Brain microvascular endothelial cell (primary cell): ENCODE measurements around the gene MEIKIN.

Experiments used
- DNase-seq: peaks from one replicate; pipeline ENCODE4 v3.0.0-alpha.2; 2020
- H3K27ac ChIP-seq: fragments of 250-450 bp; sonication (Bioruptor Pico); 2 replicates; pipeline ENCODE4 v1.5.1; 2020; ENCODE audit warnings: mild to moderate bottlenecking, moderate library complexity
- H3K27me3 ChIP-seq: fragments of 250-450 bp; sonication (Bioruptor Pico); replicated peaks from 2 replicates; pipeline ENCODE4 v1.5.1; 2020; ENCODE audit warnings: mild to moderate bottlenecking
- H3K36me3 ChIP-seq: fragments of 250-450 bp; sonication (Bioruptor Pico); replicated peaks from 2 replicates; pipeline ENCODE4 v1.5.1; 2020; ENCODE audit warnings: mild to moderate bottlenecking
- H3K4me3 ChIP-seq: 2 replicates; pipeline ENCODE4 v1.5.1; 2011; ENCODE audit warnings: low read depth, mild to moderate bottlenecking, control low read depth, low read length, moderate library complexity
- in situ Hi-C: cut with HindIII; loops from 2 replicates; pipeline ENCODE4 v1.10.0; 2017; ENCODE audit warnings: low sequenced_read_pairs, low pct_ligation_motif_present
- TF ChIP-seq, protein P1 (sequence below): IDR thresholded peaks from 2 replicates; pipeline ENCODE4 v1.5.1; 2011; ENCODE audit warnings: low read depth, mild to moderate bottlenecking, moderate library complexity, low read length, control low read depth, inconsistent platforms; ENCODE audit errors: missing control alignments

Gene MEIKIN

GRCh38 chr5:131968396-131968954 is 23.0 kb upstream of the MEIKIN start:
- DNase-seq: no peak
- H3K4me3 ChIP-seq: no peak overlapping the region
- no peaks in the 10 kb centered on the region for H3K36me3 ChIP-seq
- H3K27ac ChIP-seq: no peak overlapping the region
- H3K27me3 ChIP-seq: no peaks in the 10 kb centered on the region
- TF ChIP-seq, protein P1, sequence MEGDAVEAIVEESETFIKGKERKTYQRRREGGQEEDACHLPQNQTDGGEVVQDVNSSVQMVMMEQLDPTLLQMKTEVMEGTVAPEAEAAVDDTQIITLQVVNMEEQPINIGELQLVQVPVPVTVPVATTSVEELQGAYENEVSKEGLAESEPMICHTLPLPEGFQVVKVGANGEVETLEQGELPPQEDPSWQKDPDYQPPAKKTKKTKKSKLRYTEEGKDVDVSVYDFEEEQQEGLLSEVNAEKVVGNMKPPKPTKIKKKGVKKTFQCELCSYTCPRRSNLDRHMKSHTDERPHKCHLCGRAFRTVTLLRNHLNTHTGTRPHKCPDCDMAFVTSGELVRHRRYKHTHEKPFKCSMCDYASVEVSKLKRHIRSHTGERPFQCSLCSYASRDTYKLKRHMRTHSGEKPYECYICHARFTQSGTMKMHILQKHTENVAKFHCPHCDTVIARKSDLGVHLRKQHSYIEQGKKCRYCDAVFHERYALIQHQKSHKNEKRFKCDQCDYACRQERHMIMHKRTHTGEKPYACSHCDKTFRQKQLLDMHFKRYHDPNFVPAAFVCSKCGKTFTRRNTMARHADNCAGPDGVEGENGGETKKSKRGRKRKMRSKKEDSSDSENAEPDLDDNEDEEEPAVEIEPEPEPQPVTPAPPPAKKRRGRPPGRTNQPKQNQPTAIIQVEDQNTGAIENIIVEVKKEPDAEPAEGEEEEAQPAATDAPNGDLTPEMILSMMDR: no peak
- in situ Hi-C loops: no loop called here

DNA sequence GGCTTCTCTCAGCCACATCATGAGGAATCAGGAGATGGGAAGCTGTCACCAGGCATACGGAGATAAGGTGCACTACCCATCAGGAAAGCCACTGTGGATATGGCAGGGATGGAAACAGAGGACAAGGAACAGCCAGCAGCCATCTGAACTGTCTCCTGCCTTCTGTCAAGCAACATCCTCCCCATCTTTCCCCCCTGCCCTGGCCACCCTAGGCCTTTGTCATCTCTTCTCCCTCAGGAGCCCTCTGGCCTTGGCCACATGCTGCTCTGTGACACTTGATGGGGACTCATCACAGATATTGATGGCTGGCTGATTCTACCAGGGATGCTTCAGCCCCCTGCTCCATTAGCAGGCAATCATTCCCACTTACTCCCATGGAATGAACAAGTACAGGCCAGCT is 21.1 kb upstream of the MEIKIN start:
- Histone ChIP-seq H3K27ac (no peak overlapping the region), H3K36me3 (no peaks in the 10 kb centered on the region), H3K27me3 (no peaks in the 10 kb centered on the region), H3K4me3 (no peak overlapping the region)
- in situ Hi-C loops: no loop called here
- TF ChIP-seq, protein P1: no peak
- no peak for DNase-seq

- H3K27ac ChIP-seq: no peak overlapping the region
- DNase-seq: no peak
- no peak overlapping the region for H3K4me3 ChIP-seq
- H3K27me3 ChIP-seq: no peaks in the 10 kb centered on the region
- TF ChIP-seq, protein P1: no peak
- no peaks in the 10 kb centered on the region for H3K36me3 ChIP-seq
- in situ Hi-C loops: no loop called here
Measured at GRCh38 chr5:131965826-131966415, 20.5 kb upstream of the MEIKIN start.

- Histone ChIP-seq H3K27ac (no peak overlapping the region), H3K27me3 (no peaks in the 10 kb centered on the region), H3K4me3 (no peak overlapping the region), H3K36me3 (no peaks in the 10 kb centered on the region)
- in situ Hi-C loops: no loop called here
- TF ChIP-seq, protein P1: no peak
- DNase-seq: no peak
Measured at GRCh38 chr5:131959906-131960305, 14.4 kb upstream of the MEIKIN start.

GRCh38 chr5:131959136-131959535 is 13.7 kb upstream of the MEIKIN start:
- Histone ChIP-seq H3K27me3 (no peaks in the 10 kb centered on the region), H3K36me3 (no peaks in the 10 kb centered on the region), H3K27ac (no peak overlapping the region), H3K4me3 (no peak overlapping the region)
- TF ChIP-seq, protein P1: no peak
- in situ Hi-C loops: no loop called here
- DNase-seq: no peak
